Skeletal muscle tissue (tissue), 5 donors: ENCODE data around the gene ALG10B. TPM values are rescaled to one million over a fixed set of nuclear protein-coding genes. Genes with fewer than 3 reads are reported as not detected.

Experiments used
- H3K27ac ChIP-seq: one replicate; pipeline ENCODE4 v1.7.0; 2013; ENCODE audit warnings: mild to moderate bottlenecking, low read depth, low read length, inconsistent platforms
- H3K27me3 ChIP-seq, 3 donors: one replicate each; pipeline ENCODE4 v1.7.0; 2013; ENCODE audit warnings: low read length in 3 of 3; ENCODE audit not compliant: control insufficient read depth in 3 of 3, insufficient read depth in 3 of 3
- H3K36me3 ChIP-seq, 3 donors: one replicate each; pipeline ENCODE4 v1.7.0; 2013; ENCODE audit warnings: low read length in 3 of 3; ENCODE audit not compliant: control insufficient read depth in 3 of 3, insufficient read depth in 3 of 3
- H3K4me1 ChIP-seq, 3 donors: one replicate each; pipeline ENCODE4 v1.7.0; 2013; ENCODE audit warnings: low read length in 3 of 3, mild to moderate bottlenecking in 3 of 3; ENCODE audit not compliant: control insufficient read depth in 3 of 3, insufficient read depth in 3 of 3
- H3K4me3 ChIP-seq, 3 donors: one replicate each; pipeline ENCODE4 v1.7.0; 2013; ENCODE audit warnings: low read length in 3 of 3
- H3K9ac ChIP-seq, 3 donors: one replicate each; pipeline ENCODE4 v1.7.0; 2013; ENCODE audit warnings: low read length in 3 of 3, mild to moderate bottlenecking in 3 of 3, moderate library complexity in 2 of 3, low read depth in 1 of 3
- H3K9me3 ChIP-seq, 3 donors: one replicate each; pipeline ENCODE4 v1.7.0; 2013; ENCODE audit warnings: low read length in 3 of 3; ENCODE audit not compliant: control insufficient read depth in 3 of 3
- small RNA-seq: library from RNA; depleted of rRNA; stranded (forward); fragments of <200 nt; gene quantifications from one replicate; pipeline ENCODE3, GENCODE V24; 2014
- total RNA-seq: library from RNA; depleted of rRNA; stranded (reverse); fragments of >200 nt; gene quantifications from one replicate; pipeline ENCODE4 v1.2.3, GENCODE V29; 2014
- donor health status: Osteomylitis.

ALG10B gene
- total RNA-seq, 1 donor from 2014 or later, result 5.2 TPM

- no peaks in the 10 kb centered on the region for H3K27me3 ChIP-seq
- H3K4me3 ChIP-seq, result no peak overlapping the region
- no peaks in the 10 kb centered on the region for H3K9me3 ChIP-seq
- no peaks in the 10 kb centered on the region for H3K4me1 ChIP-seq
- no peak overlapping the region for H3K27ac ChIP-seq
- no peak overlapping the region for H3K9ac ChIP-seq
- H3K36me3 ChIP-seq, result no peaks in the 10 kb centered on the region
Measured at GRCh38 chr12:38370311-38370710, 53.7 kb downstream of the ALG10B start.

GRCh38 chr12:38373784-38374183, 57.2 kb downstream of the ALG10B start:
- no peak overlapping the region for H3K27ac ChIP-seq

GRCh38 chr12:38374751-38375150, 58.2 kb downstream of the ALG10B start:
- Histone ChIP-seq H3K36me3 (no peaks in the 10 kb centered on the region), H3K4me1 (no peaks in the 10 kb centered on the region), H3K9ac (no peak overlapping the region), H3K27me3 (no peaks in the 10 kb centered on the region), H3K4me3 (no peak overlapping the region), H3K27ac (no peak overlapping the region), H3K9me3 (peaks cover 0 to 3% (median 0%) of the 10 kb centered on the region in 3 donors)

More at GRCh38 chr12:38373784-38374183, 57.2 kb downstream of the ALG10B start:
- H3K36me3 ChIP-seq, result no peaks in the 10 kb centered on the region
- H3K4me3 ChIP-seq, result no peak overlapping the region
- H3K9ac ChIP-seq, result no peak overlapping the region
- H3K27me3 ChIP-seq, result no peaks in the 10 kb centered on the region
- peaks cover 0 to 3% (median 0%) of the 10 kb centered on the region in 3 donors for H3K9me3 ChIP-seq
- no peaks in the 10 kb centered on the region for H3K4me1 ChIP-seq

Small RNA genes within 50 kb of the gene (small RNA-seq; reads per million reads assigned to genes)
- not detected for gene RF00019
